Gastroesophageal sphincter (tissue), 3 donors: Measurements from ENCODE around the gene PTPN13.

Experiments
- EP300 ChIP-seq: sonication (generic); formaldehyde crosslinking; IDR thresholded peaks from one replicate; pipeline ENCODE4 v1.6.1; 2017; ENCODE audit warnings: antibody characterized with exemption, mild to moderate bottlenecking
- POLR2A ChIP-seq, 2 donors: fragments of 450-650 bp; IDR thresholded peaks; one replicate each; pipeline ENCODE4 v1.6.1; 2017; ENCODE audit warnings: antibody characterized with exemption in 2 of 2, mild to moderate bottlenecking in 2 of 2, moderate library complexity in 1 of 2
- POLR2AphosphoS5 ChIP-seq: sonication (generic); formaldehyde crosslinking; IDR thresholded peaks from one replicate; pipeline ENCODE4 v1.6.1; 2017; ENCODE audit warnings: antibody characterized with exemption
- TF ChIP-seq, protein P1 (sequence below), 4 experiments: fragments of 200-600 bp in 2 of 4; fragments of 450-650 bp in 2 of 4; sonication (generic) in 1 of 4; IDR thresholded peaks; one replicate each; pipeline ENCODE4 v1.5.1; 2017 to 2019; ENCODE audit warnings: antibody characterized with exemption in 4 of 4, mild to moderate bottlenecking in 2 of 4, moderate library complexity in 2 of 4

DNA sequence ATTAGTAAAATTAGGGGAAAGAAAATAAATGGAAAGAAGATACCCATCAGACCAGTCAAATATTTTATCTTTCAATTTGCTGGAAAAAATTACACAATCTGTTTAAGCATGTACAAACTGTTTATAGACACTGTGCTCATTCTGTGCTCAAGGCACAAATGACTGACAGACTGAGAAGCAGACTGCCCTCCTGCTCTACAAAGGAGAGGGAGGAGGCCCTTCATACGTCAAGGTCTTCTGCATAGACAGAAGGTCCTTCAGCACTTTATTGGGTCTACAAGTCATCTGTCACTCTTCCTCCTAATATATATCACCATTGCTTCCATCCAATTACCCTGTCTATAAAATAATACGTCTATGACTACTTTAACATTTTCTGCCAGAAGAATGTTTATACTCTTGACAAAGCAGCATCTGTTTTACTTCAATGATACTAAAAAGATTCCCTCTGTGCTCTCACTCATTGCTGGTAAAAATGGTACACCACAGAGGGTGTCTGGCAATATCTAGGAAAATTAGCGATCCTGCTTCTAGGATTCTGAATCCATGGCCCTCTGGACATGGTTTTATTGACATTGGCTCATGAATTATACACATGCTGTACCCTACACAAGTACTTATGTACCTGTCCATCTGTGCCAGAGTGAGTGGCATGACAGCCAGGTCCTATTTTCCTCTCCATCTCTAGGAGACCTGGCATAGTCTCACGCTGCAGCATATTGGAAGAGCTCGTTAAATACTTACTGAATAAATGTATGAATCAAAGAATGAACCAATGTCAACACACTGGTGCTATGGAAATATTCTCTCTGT lies 243.8 kb downstream of the PTPN13 start:
- TF ChIP-seq, protein P1, sequence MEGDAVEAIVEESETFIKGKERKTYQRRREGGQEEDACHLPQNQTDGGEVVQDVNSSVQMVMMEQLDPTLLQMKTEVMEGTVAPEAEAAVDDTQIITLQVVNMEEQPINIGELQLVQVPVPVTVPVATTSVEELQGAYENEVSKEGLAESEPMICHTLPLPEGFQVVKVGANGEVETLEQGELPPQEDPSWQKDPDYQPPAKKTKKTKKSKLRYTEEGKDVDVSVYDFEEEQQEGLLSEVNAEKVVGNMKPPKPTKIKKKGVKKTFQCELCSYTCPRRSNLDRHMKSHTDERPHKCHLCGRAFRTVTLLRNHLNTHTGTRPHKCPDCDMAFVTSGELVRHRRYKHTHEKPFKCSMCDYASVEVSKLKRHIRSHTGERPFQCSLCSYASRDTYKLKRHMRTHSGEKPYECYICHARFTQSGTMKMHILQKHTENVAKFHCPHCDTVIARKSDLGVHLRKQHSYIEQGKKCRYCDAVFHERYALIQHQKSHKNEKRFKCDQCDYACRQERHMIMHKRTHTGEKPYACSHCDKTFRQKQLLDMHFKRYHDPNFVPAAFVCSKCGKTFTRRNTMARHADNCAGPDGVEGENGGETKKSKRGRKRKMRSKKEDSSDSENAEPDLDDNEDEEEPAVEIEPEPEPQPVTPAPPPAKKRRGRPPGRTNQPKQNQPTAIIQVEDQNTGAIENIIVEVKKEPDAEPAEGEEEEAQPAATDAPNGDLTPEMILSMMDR (IDR thresholded peaks at IDR 0.05), result no peak
- TF ChIP-seq EP300, result no peak
- TF ChIP-seq POLR2A (IDR thresholded peaks at IDR 0.05), result no peak
- TF ChIP-seq POLR2AphosphoS5, result no peak
